Thoracic aorta (tissue), 2 donors: ENCODE results near the gene CASKIN2. TPM values are rescaled to one million over a fixed set of nuclear protein-coding genes. Genes with fewer than 3 reads are reported as not detected.
A peak's percentile ranks its signal among the peaks of the same experiment; 100 is the strongest.

ENCODE experiments used
- ATAC-seq: fragments of 150-250 bp; one replicate; pipeline ENCODE4 v1.8.0; 2017; ENCODE audit warnings: low read depth; ENCODE audit not compliant: insufficient number of reproducible peaks, low FRiP score
- DNase-seq: peaks from one replicate; pipeline ENCODE4 v3.0.0-alpha.2; 2020; ENCODE audit warnings: low spot score
- H3K27ac ChIP-seq, 2 donors: fragments of 200-600 bp; sonication (generic); 1 replicate in 1 of 2; 2 replicates in 1 of 2; pipeline ENCODE4 v1.5.1; 2016; ENCODE audit warnings: mild to moderate bottlenecking in 2 of 2, moderate library complexity in 2 of 2
- H3K27me3 ChIP-seq: fragments of 200-600 bp; sonication (generic); replicated peaks from 2 replicates; pipeline ENCODE4 v1.6.0; 2016; ENCODE audit warnings: mild to moderate bottlenecking; ENCODE audit not compliant: insufficient read depth
- H3K36me3 ChIP-seq: fragments of 200-600 bp; sonication (generic); one replicate; pipeline ENCODE4 v1.5.1; 2016
- H3K4me1 ChIP-seq, 2 donors: fragments of 200-600 bp; sonication (generic); 1 replicate in 1 of 2; 2 replicates in 1 of 2; pipeline versions ENCODE4 v1.5.1 to v1.6.0; 2016; ENCODE audit warnings: low read depth in 2 of 2, mild to moderate bottlenecking in 1 of 2; ENCODE audit not compliant: control insufficient read depth in 1 of 2
- H3K4me3 ChIP-seq: fragments of 200-600 bp; sonication (generic); 2 replicates; pipeline ENCODE4 v1.5.1; 2016; ENCODE audit warnings: mild to moderate bottlenecking
- H3K9me3 ChIP-seq: fragments of 200-600 bp; sonication (generic); 2 replicates; pipeline ENCODE4 v1.5.1; 2016
- total RNA-seq, 2 donors: library from RNA; depleted of rRNA; stranded (reverse); fragments of >200 nt; gene quantifications; one replicate each; pipeline versions ENCODE4 v1.1.0 to v1.2.3, GENCODE V29; 2016
- TF ChIP-seq, protein P1 (sequence below): fragments of 200-600 bp; sonication (generic); IDR thresholded peaks from one replicate; pipeline ENCODE4 v1.5.1; 2019; ENCODE audit warnings: antibody characterized with exemption

The CASKIN2 gene
- total RNA-seq, 2 donors from 2014 or later, result 26.0 to 32.4 TPM

DNA sequence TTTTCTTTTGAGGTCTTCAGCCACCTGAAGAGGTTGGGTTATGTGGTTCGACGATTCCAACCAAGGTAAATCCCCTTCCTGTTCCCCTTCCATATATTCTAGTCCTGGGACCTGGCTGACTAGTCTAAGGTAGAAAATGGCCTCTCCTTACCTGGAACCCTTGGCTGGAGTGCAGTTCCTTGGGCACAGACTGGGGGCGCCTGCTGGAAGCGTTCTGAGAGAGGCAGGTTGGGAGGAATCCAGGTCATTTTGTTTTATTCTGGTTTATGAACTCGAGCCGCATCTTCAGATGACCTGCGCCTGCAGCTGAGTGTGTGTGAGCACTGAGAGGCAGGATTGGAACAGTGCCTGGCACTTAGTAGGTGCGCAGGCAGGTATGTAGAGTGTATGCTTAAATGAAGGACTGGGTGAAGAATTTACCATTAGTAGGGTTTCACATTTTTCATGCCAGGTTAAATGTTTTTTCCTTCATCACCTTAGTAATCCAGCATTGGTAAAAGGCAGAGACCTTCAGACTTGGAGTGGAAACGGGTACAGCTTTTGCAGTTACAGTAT, 3.7 kb upstream of the CASKIN2 start:
- Histone ChIP-seq H3K36me3 (no peaks in the 10 kb centered on the region), H3K27me3 (no peaks in the 10 kb centered on the region), H3K4me3 (no peak overlapping the region), H3K4me1 (peaks cover 4 to 22% of the 10 kb centered on the region in 2 donors), H3K9me3 (no peaks in the 10 kb centered on the region), H3K27ac (no peak overlapping the region)
- TF ChIP-seq, protein P1, sequence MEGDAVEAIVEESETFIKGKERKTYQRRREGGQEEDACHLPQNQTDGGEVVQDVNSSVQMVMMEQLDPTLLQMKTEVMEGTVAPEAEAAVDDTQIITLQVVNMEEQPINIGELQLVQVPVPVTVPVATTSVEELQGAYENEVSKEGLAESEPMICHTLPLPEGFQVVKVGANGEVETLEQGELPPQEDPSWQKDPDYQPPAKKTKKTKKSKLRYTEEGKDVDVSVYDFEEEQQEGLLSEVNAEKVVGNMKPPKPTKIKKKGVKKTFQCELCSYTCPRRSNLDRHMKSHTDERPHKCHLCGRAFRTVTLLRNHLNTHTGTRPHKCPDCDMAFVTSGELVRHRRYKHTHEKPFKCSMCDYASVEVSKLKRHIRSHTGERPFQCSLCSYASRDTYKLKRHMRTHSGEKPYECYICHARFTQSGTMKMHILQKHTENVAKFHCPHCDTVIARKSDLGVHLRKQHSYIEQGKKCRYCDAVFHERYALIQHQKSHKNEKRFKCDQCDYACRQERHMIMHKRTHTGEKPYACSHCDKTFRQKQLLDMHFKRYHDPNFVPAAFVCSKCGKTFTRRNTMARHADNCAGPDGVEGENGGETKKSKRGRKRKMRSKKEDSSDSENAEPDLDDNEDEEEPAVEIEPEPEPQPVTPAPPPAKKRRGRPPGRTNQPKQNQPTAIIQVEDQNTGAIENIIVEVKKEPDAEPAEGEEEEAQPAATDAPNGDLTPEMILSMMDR, result no peak
- DNase-seq (no peak), ATAC-seq (no peak)

DNA sequence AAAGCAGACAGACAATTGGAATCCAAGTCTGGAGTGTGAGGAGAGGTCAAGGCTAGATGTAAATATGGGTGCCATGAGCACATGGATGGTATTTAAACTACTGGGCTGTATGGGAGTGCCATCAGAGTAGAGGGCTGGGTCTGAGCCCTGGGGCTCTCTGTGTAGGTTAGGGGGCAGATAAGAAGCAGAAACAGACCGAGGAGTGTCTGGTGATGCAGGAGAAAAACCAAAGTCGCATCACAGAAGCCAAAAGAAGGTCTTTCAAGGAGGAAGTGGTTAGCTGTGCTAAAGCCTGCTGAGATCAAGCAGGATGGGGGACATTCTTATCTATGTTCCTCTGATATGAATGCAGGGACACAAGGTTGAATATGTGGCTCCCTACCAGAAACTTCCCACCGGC, 2.9 kb upstream of the CASKIN2 start:
- no peak for DNase-seq
- no peak overlapping the region for H3K4me3 ChIP-seq
- no peaks in the 10 kb centered on the region for H3K36me3 ChIP-seq
- no peak overlapping the region for H3K27ac ChIP-seq
- TF ChIP-seq, protein P1, result no peak
- peaks cover 13 to 31% of the 10 kb centered on the region in 2 donors for H3K4me1 ChIP-seq
- H3K27me3 ChIP-seq, result no peaks in the 10 kb centered on the region
- H3K9me3 ChIP-seq, result no peaks in the 10 kb centered on the region
- no peak for ATAC-seq

DNA sequence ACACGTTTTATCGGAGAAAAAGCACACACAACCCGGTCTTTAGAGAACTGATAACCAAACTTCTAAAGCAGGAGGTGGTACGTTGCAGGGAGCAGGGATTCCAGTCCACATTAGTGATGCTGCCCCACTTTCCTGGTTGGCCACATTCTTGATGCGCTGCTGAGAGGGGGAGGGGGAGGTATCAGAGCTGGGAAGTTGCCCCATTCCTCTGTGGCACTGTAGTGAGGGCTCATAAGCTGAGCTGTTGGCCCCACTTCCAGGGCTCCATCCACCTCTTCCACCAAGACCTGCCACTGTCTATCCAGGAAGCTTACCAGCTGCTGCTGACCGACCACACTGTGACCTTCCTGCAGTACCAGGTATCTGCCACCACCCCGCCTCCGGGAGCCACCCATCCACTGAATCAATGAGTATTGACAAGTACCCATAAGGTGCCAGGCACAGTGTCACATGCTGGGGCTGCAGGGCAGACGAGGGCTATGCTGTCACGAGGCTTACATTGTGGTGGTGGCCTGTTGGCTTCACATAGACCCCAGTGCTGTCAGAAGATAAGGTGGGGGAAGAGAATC, 2.0 kb upstream of the CASKIN2 start:
- TF ChIP-seq, protein P1, result peak; percentile 11
- ATAC-seq (no peak), DNase-seq (no peak)
- Histone ChIP-seq H3K4me3 (peak overlapping the region; percentile 95), H3K9me3 (no peaks in the 10 kb centered on the region), H3K27me3 (no peaks in the 10 kb centered on the region), H3K27ac (peak overlapping the region in 1 of 2 donors; percentile 54), H3K4me1 (peaks cover 21 to 39% of the 10 kb centered on the region in 2 donors), H3K36me3 (no peaks in the 10 kb centered on the region)

DNA sequence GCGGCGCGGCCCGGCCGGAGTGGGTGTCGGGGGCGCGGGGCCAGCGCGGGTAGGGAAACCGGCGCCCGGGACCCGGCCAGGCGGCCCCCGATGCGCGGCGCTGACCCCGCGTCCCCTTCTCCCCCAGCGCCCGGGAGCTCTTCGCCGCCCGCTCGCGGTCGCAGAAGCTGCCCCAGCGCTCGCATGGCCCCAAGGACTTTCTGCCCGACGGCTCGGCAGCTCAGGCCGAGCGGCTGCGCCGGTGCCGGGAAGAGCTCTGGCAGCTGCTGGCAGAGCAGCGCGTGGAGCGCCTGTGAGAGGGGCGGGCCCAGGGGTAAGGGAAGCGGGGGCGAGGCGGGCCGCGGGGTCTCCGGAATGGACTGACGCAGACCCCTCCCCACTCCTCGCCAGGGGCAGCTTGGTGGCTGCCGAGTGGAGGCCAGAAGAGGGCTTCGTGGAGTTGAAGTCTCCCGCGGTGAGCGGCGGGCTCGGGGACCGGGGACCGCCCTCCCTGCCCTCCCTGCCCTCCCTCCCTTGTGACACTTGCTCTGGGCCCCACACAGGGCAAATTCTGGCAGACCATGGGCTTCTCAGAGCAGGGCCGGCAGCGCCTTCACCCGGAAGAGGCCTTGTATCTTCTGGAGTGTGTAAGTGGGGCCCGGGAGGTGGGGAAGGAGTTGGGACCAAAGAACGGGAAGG, 1.4 kb upstream of the CASKIN2 start:
- ATAC-seq (no peak), DNase-seq (no peak)
- Histone ChIP-seq H3K27ac (peak overlapping the region; percentile 34 to 54), H3K27me3 (no peaks in the 10 kb centered on the region), H3K4me3 (peak overlapping the region; percentile 95), H3K9me3 (no peaks in the 10 kb centered on the region), H3K36me3 (no peaks in the 10 kb centered on the region), H3K4me1 (peaks cover 26 to 45% of the 10 kb centered on the region in 2 donors)
- TF ChIP-seq, protein P1, result no peak

DNA sequence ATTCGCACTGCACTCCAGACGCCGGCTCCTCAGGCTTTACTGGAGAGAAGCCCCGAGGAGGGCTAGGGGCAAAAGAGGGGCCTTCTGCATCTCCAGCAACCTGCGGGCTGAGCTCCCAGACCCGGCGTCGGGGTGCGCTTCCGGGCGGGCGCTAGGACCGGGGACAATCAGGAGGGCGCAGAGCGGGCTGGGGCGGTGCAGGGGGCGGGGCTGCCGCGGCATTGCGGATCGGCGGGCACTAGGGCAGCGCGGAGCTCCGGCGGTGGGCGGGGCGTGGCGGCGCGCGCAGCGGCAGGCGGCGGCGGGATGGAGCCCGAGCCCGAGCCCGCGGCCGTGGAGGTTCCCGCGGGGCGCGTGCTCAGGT, 900 bp upstream of the CASKIN2 start, which contains the start of gene TSEN54:
Gene TSEN54 (plus strand): TSS at position 274 of the 364 bp plus-strand sequence. CDS start 33 bp downstream, at position 307.
- H3K4me1 ChIP-seq, result peaks cover 32 to 49% of the 10 kb centered on the region in 2 donors
- DNase-seq, result peak; percentile 71
- H3K9me3 ChIP-seq, result no peaks in the 10 kb centered on the region
- TF ChIP-seq, protein P1, result no peak
- H3K4me3 ChIP-seq, result peak within 1 kb of the TSS; percentile 95
- H3K27ac ChIP-seq, result peak within 1 kb of the TSS; percentile 71 to 81
- H3K36me3 ChIP-seq, result no peaks in the 10 kb centered on the region
- ATAC-seq, result peak; percentile 59
- no peaks in the 10 kb centered on the region for H3K27me3 ChIP-seq
